Right lobe of liver (tissue), 4 donors: Measurements from ENCODE around the gene PRR19.

Experiments
- CTCF ChIP-seq, 4 donors: fragments of 200-600 bp in 3 of 4; fragments of 450-650 bp in 1 of 4; IDR thresholded peaks; one replicate each; pipeline versions ENCODE4 v1.5.1 to v1.8.0; 2016 to 2022; ENCODE audit warnings: antibody characterized with exemption in 4 of 4, mild to moderate bottlenecking in 2 of 4
- POLR2A ChIP-seq: fragments of 450-650 bp; IDR thresholded peaks from one replicate; pipeline ENCODE4 v1.6.1; 2017; ENCODE audit warnings: antibody characterized with exemption, mild to moderate bottlenecking
- donor health status: DM: no; HTN: no; CAD: no.
- donor health status: DM: no; HTN: no; CAD: no.
- donor health status: DM: no; HTN: yes; CAD: no.

GRCh38 chr19:42303101-42303464 is 1.2 kb downstream of the PRR19 start:
- no peak for TF ChIP-seq CTCF (IDR thresholded peaks at IDR 0.05)
- TF ChIP-seq POLR2A: no peak
